GM15510 (cell line): ENCODE results near the gene TMEM235.

ENCODE experiments used
- POLR2A ChIP-seq: IDR thresholded peaks from 3 replicates; pipeline ENCODE4 v1.6.1; 2011; ENCODE audit warnings: borderline replicate concordance; ENCODE audit not compliant: insufficient read length; ENCODE audit errors: extremely low read depth

The TMEM235 gene

GRCh38 chr17:78289802-78290363 lies 58.5 kb downstream of the TMEM235 start:
- TF ChIP-seq POLR2A: no peak
